Astrocyte of the spinal cord (primary cell): ENCODE measurements around the gene DTX2.
"Not testable (repeated sequence)": the region's sequence is repeated elsewhere in the genome, so short reads cannot be mapped to it uniquely, and the experiment has no call there.

ENCODE experiments used
- DNase-seq: peaks from one replicate; pipeline ENCODE4 v3.0.0; 2011; ENCODE audit warnings: low read depth, low spot score
- H3K4me3 ChIP-seq: 2 replicates; pipeline ENCODE4 v1.5.1; 2011; ENCODE audit warnings: low read depth, mild to moderate bottlenecking, low read length, moderate library complexity
- CTCF ChIP-seq: IDR thresholded peaks from 2 replicates; pipeline ENCODE4 v1.5.1; 2012; ENCODE audit warnings: low read depth, mild to moderate bottlenecking, low read length, inconsistent platforms
- in situ Hi-C: cut with HindIII; loops from 2 replicates; pipeline ENCODE4 v1.10.0; 2017; ENCODE audit warnings: low sequenced_read_pairs

DTX2 gene

GRCh38 chr7:76515999-76516443 lies 54.5 kb downstream of the DTX2 start:
- no peak for TF ChIP-seq CTCF

GRCh38 chr7:76516932-76517331 lies 55.4 kb downstream of the DTX2 start:
- H3K4me3 ChIP-seq, in situ Hi-C loops, DNase-seq: not testable (repeated sequence)

More at GRCh38 chr7:76515999-76516443, 54.5 kb downstream of the DTX2 start:
- in situ Hi-C loops = no loop called here
- no peak for DNase-seq
- no peak overlapping the region for H3K4me3 ChIP-seq

- DNase-seq, in situ Hi-C loops, H3K4me3 ChIP-seq: not testable (repeated sequence)
These were observed 64.7 kb downstream of the DTX2 start for GRCh38 chr7:76526183-76526582.

- in situ Hi-C loops = not testable (repeated sequence)
These were observed 70.1 kb downstream of the DTX2 start for GRCh38 chr7:76531643-76532042.

GRCh38 chr7:76543197-76543596 lies 81.7 kb downstream of the DTX2 start, which contains the start of gene SPDYE16:
Gene SPDYE16 (minus strand): TSS chr7:76543297. CDS start chr7:76541459, 1,838 bp downstream.
- DNase-seq, H3K4me3 ChIP-seq, in situ Hi-C loops: not testable (repeated sequence)

More at GRCh38 chr7:76531643-76532042, 70.1 kb downstream of the DTX2 start:
- DNase-seq, H3K4me3 ChIP-seq: not testable (repeated sequence)

- peak; percentile 86 for DNase-seq
- in situ Hi-C loops = not testable (repeated sequence)
- H3K4me3 ChIP-seq = peak overlapping the region; percentile 75
These were observed 87.7 kb downstream of the DTX2 start for GRCh38 chr7:76549025-76549854.

- in situ Hi-C loops, DNase-seq: not testable (repeated sequence)
- peak overlapping the region; percentile 75 for H3K4me3 ChIP-seq
These were observed 88.3 kb downstream of the DTX2 start for GRCh38 chr7:76549855-76550248.

- DNase-seq, in situ Hi-C loops, H3K4me3 ChIP-seq: not testable (repeated sequence)
These were observed 90.5 kb downstream of the DTX2 start for GRCh38 chr7:76551992-76552391.
